ENCODE data around the gene PARD3B.

Gene PARD3B

DNA sequence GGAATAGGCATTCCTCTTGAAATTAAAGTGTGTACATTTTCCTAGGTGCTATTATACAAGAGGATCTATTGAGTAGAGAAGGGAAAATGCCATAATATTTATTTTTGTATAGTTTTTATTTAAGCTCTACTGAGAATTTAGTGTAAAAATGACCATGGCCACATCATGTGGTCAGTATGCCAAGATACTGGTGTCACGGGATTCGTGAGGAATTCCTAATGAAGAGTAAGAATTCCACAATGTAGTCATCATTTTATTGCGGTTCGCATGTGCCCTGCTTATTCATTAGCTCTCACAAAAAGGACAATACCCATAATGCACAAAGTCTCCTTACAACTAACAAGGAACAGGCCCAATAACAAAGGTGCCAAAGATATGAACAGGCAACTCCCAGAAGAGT lies 39.3 kb upstream of the PARD3B start:
- DNase-seq (ENCODE audit: extremely low spot score), result no peak
- POLR2A ChIA-PET, result no interaction called here
- CTCF ChIA-PET, result no interaction called here
- no peak for TF ChIP-seq ELF4 (IDR thresholded peaks at IDR 0.05)
- TF ChIP-seq ARNT (IDR thresholded peaks at IDR 0.05), result no peak
- TF ChIP-seq FOXM1 (IDR thresholded peaks at IDR 0.05; ENCODE audit: borderline replicate concordance), result no peak
- TF ChIP-seq HDGF (IDR thresholded peaks at IDR 0.05; ENCODE audit: borderline replicate concordance), result no peak
- no peak for TF ChIP-seq CTBP1 (IDR thresholded peaks at IDR 0.05; ENCODE audit: borderline replicate concordance)
- TF ChIP-seq ZNF384 (IDR thresholded peaks at IDR 0.05), result no peak
- TF ChIP-seq NFRKB (IDR thresholded peaks at IDR 0.05), result no peak
- no peak for TF ChIP-seq SUZ12 (IDR thresholded peaks at IDR 0.05)
- no peak for TF ChIP-seq FOXK2 (IDR thresholded peaks at IDR 0.05)
- TF ChIP-seq PKNOX1 (IDR thresholded peaks at IDR 0.05), result no peak
- no peak for TF ChIP-seq L3MBTL2 (conservative IDR thresholded peaks at IDR 0.05)
- no peak for TF ChIP-seq BHLHE40 (IDR thresholded peaks at IDR 0.05; ENCODE audit: borderline replicate concordance)
- no peak for TF ChIP-seq TARDBP (IDR thresholded peaks at IDR 0.05)
- TF ChIP-seq FOXA1 (IDR thresholded peaks at IDR 0.05), result no peak
- no peak for TF ChIP-seq SP1 (IDR thresholded peaks at IDR 0.05)
- no peak for TF ChIP-seq LEF1 (IDR thresholded peaks at IDR 0.05; ENCODE audit: borderline replicate concordance)

DNA sequence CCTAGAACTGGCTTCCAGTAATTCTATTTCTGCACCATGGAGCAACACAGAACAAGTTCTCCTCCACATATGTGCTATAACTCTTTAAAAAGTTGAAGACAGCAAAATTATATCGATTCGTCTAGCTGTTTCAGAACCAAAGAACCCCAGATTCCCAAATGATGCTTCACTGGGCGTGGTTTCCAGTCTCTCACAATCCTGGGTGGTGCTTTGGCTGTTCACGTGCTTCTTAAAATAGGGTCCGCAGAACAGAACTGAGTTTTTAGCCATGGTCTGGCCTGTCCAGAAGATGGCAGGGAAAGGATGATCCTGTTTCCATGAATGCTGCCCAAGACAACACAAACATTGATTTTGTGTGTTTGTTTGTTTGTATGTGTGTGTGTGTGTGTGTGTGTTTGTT lies 37.6 kb upstream of the PARD3B start:
- ChIA-PET POLR2A (no interaction called here), CTCF (no interaction called here)
- DNase-seq (ENCODE audit: extremely low spot score), result no peak
- TF ChIP-seq BHLHE40 (IDR thresholded peaks at IDR 0.05; ENCODE audit: borderline replicate concordance) (no peak), FOXA1 (IDR thresholded peaks at IDR 0.05) (no peak), PKNOX1 (IDR thresholded peaks at IDR 0.05) (no peak), TARDBP (IDR thresholded peaks at IDR 0.05) (no peak), FOXK2 (IDR thresholded peaks at IDR 0.05) (no peak), CTBP1 (IDR thresholded peaks at IDR 0.05; ENCODE audit: borderline replicate concordance) (no peak), ELF4 (IDR thresholded peaks at IDR 0.05) (no peak), LEF1 (IDR thresholded peaks at IDR 0.05; ENCODE audit: borderline replicate concordance) (no peak), SUZ12 (IDR thresholded peaks at IDR 0.05) (no peak), FOXM1 (IDR thresholded peaks at IDR 0.05; ENCODE audit: borderline replicate concordance) (no peak), SP1 (IDR thresholded peaks at IDR 0.05) (no peak), ARNT (IDR thresholded peaks at IDR 0.05) (no peak), ZNF384 (IDR thresholded peaks at IDR 0.05) (no peak), NFRKB (IDR thresholded peaks at IDR 0.05) (no peak)

DNA sequence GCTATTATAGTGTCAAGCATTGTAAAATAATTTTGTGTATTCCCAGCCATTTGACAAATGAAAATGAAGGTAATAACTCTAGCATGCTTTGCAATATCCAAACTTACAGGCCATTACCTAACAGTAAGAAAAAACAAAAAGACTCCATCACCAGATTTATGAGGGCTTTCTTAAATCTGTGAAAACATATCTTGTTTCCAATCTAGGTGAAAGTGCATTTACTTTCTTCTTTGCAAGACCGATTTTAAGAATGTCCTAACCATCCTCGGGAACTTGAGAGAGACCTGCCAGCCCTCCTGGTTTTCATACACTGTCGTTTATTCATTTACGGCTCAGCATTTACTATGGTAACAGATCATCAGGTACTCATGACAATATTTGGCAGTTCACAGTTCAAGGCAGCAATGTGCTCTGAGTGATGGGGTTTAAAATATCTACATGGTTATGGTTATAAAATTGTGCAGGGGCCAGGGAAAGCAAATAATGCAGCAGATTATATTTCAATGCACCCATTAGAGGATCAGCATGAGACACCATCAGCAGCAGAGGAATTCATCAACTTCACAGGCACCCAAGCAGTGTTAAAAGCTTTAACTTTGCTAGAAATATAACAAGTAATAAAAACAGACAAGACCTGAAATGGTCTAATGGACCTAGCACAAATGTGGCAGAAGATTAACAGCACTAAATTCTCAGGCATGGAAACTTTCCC lies 34.4 kb upstream of the PARD3B start:
- ChIA-PET CTCF (no interaction called here), POLR2A (no interaction called here)
- TF ChIP-seq SUZ12 (IDR thresholded peaks at IDR 0.05) (no peak), TARDBP (IDR thresholded peaks at IDR 0.05) (no peak), BHLHE40 (IDR thresholded peaks at IDR 0.05; ENCODE audit: borderline replicate concordance) (no peak), L3MBTL2 (conservative IDR thresholded peaks at IDR 0.05) (no peak), CTBP1 (IDR thresholded peaks at IDR 0.05; ENCODE audit: borderline replicate concordance) (peak; percentile 93), PKNOX1 (IDR thresholded peaks at IDR 0.05) (peak; percentile 95), FOXM1 (IDR thresholded peaks at IDR 0.05; ENCODE audit: borderline replicate concordance) (no peak), LEF1 (IDR thresholded peaks at IDR 0.05; ENCODE audit: borderline replicate concordance) (peak; percentile 10; the same call in 1 of the 2 replicates), ELF4 (IDR thresholded peaks at IDR 0.05) (no peak), HDGF (IDR thresholded peaks at IDR 0.05; ENCODE audit: borderline replicate concordance) (no peak), ZNF384 (IDR thresholded peaks at IDR 0.05) (peak; percentile 63; the same call in 1 of the 2 replicates), FOXK2 (IDR thresholded peaks at IDR 0.05) (no peak), NFRKB (IDR thresholded peaks at IDR 0.05) (no peak), ARNT (IDR thresholded peaks at IDR 0.05) (no peak), SP1 (IDR thresholded peaks at IDR 0.05) (no peak), FOXA1 (IDR thresholded peaks at IDR 0.05) (no peak)
- peak; percentile 60 for DNase-seq (ENCODE audit: extremely low spot score)

- no peak for TF ChIP-seq ARNT (IDR thresholded peaks at IDR 0.05)
- TF ChIP-seq HDGF (IDR thresholded peaks at IDR 0.05; ENCODE audit: borderline replicate concordance), result no peak
- no peak for TF ChIP-seq NFRKB (IDR thresholded peaks at IDR 0.05)
- TF ChIP-seq CTBP1 (IDR thresholded peaks at IDR 0.05; ENCODE audit: borderline replicate concordance), result no peak
- TF ChIP-seq FOXA1 (IDR thresholded peaks at IDR 0.05), result no peak
- TF ChIP-seq ZNF384 (IDR thresholded peaks at IDR 0.05), result no peak
- TF ChIP-seq FOXM1 (IDR thresholded peaks at IDR 0.05; ENCODE audit: borderline replicate concordance), result no peak
- no peak for TF ChIP-seq TARDBP (IDR thresholded peaks at IDR 0.05)
- TF ChIP-seq PKNOX1 (IDR thresholded peaks at IDR 0.05), result no peak
- no peak for TF ChIP-seq SUZ12 (IDR thresholded peaks at IDR 0.05)
- no peak for TF ChIP-seq BHLHE40 (IDR thresholded peaks at IDR 0.05; ENCODE audit: borderline replicate concordance)
- no peak for TF ChIP-seq L3MBTL2 (conservative IDR thresholded peaks at IDR 0.05)
- TF ChIP-seq ELF4 (IDR thresholded peaks at IDR 0.05), result no peak
- no peak for TF ChIP-seq SP1 (IDR thresholded peaks at IDR 0.05)
- CTCF ChIA-PET, result no interaction called here
- no peak for DNase-seq (ENCODE audit: extremely low spot score)
- POLR2A ChIA-PET, result no interaction called here
Measured at GRCh38 chr2:204514439-204514838, 30.8 kb upstream of the PARD3B start.

DNA sequence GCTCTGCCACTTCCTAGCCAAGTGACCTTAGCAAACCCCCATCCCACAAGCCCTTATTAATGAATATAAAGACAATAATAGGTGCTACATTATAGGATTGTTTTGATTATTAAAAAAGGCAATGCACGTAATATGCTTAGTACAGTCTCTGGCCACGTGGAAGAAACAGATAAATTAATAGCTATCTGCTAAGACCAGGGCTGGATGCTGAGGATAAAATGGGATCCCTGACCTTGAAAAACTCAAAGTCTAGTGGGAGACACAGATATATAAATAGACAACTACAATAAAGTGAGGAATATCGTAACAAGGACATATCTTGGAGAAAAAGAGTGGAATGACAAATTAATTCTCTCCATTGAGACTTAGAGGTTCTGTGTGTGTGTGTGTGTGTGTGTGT lies 29.9 kb upstream of the PARD3B start:
- DNase-seq (ENCODE audit: extremely low spot score), result no peak
- CTCF ChIA-PET, result no interaction called here
- POLR2A ChIA-PET, result no interaction called here
- TF ChIP-seq ZNF384 (IDR thresholded peaks at IDR 0.05) (no peak), FOXM1 (IDR thresholded peaks at IDR 0.05; ENCODE audit: borderline replicate concordance) (no peak), HDGF (IDR thresholded peaks at IDR 0.05; ENCODE audit: borderline replicate concordance) (no peak), SUZ12 (IDR thresholded peaks at IDR 0.05) (no peak), L3MBTL2 (conservative IDR thresholded peaks at IDR 0.05) (no peak), LEF1 (IDR thresholded peaks at IDR 0.05; ENCODE audit: borderline replicate concordance) (no peak), ELF4 (IDR thresholded peaks at IDR 0.05) (no peak), CTBP1 (IDR thresholded peaks at IDR 0.05; ENCODE audit: borderline replicate concordance) (no peak), FOXK2 (IDR thresholded peaks at IDR 0.05) (no peak), TARDBP (IDR thresholded peaks at IDR 0.05) (no peak)
